ENCODE measurements around the gene DNAH12. TPM values are rescaled to one million over a fixed set of nuclear protein-coding genes. Genes with fewer than 3 reads are reported as not detected.

DNAH12 gene
- total RNA-seq, 1 donor from 2014 or later = 0.60 TPM

DNA sequence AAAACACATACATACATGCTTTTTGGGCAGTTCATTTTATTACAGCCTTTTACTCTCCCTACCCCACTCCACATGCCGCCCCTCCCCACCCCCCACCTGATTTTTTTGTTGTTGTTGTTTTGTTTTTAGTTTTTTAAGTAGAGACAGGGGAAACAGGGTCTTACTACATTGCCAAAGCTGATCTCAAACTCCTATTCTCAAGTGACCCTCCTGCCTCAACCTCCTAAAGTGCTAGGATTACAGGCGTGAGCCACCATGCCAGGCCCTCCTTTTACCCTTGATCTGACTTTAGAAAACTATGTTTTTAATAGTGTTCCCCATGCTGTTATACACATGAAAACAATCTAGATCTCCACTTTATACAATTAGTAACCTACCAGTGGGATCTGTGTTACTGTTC lies 26.7 kb upstream of the DNAH12 start:
- TF ChIP-seq, protein P1, sequence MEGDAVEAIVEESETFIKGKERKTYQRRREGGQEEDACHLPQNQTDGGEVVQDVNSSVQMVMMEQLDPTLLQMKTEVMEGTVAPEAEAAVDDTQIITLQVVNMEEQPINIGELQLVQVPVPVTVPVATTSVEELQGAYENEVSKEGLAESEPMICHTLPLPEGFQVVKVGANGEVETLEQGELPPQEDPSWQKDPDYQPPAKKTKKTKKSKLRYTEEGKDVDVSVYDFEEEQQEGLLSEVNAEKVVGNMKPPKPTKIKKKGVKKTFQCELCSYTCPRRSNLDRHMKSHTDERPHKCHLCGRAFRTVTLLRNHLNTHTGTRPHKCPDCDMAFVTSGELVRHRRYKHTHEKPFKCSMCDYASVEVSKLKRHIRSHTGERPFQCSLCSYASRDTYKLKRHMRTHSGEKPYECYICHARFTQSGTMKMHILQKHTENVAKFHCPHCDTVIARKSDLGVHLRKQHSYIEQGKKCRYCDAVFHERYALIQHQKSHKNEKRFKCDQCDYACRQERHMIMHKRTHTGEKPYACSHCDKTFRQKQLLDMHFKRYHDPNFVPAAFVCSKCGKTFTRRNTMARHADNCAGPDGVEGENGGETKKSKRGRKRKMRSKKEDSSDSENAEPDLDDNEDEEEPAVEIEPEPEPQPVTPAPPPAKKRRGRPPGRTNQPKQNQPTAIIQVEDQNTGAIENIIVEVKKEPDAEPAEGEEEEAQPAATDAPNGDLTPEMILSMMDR (IDR thresholded peaks at IDR 0.05; ENCODE audit: unreplicated experiment) = no peak
- no peak overlapping the region for H3K27ac Mint-ChIP-seq
- no peak for DNase-seq (ENCODE audit: low spot score in 2 of 2, unreplicated experiment in 2 of 2)
- H3K4me3 Mint-ChIP-seq = no peak overlapping the region
- no peaks in the 10 kb centered on the region for H3K9me3 Mint-ChIP-seq
- H3K4me1 Mint-ChIP-seq = peaks cover 4% of the 10 kb centered on the region
- H3K36me3 Mint-ChIP-seq = peaks cover 40% of the 10 kb centered on the region
- H3K27me3 Mint-ChIP-seq (ENCODE audit: low read depth) = no peaks in the 10 kb centered on the region

DNA sequence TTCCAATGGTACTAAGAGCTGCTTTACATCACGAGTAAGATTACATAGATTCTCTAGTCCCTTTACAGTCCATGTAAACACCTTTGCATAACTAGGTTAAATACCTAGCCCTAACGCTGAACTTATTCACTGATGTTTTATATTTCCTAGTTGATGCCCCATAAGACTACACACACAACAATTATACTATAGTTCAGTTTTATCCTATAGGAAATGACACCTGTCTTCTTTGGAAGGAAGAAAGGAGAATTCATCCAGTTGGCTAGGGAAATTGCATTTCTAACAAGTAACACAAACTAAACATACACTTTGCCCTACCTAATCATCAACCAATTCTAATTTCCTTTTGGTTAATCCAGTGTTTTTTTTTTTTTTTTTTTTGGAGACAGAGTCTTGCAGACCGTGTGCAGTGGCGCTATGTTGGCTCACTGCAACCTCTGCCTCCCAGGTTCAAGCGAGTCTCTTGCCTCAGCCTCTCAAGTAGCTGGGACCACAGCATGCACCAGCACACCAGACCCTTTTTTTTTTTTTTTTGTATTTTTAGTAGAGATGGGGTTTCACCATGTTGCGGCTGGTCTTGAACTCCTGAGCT lies 25.8 kb upstream of the DNAH12 start:
- no peaks in the 10 kb centered on the region for H3K9me3 Mint-ChIP-seq
- no peak overlapping the region for H3K4me3 Mint-ChIP-seq
- H3K36me3 Mint-ChIP-seq = peaks cover 33% of the 10 kb centered on the region
- TF ChIP-seq, protein P1 (IDR thresholded peaks at IDR 0.05; ENCODE audit: unreplicated experiment) = no peak
- peaks cover 4% of the 10 kb centered on the region for H3K4me1 Mint-ChIP-seq
- H3K27ac Mint-ChIP-seq = no peak overlapping the region
- H3K27me3 Mint-ChIP-seq (ENCODE audit: low read depth) = no peaks in the 10 kb centered on the region
- no peak for DNase-seq (ENCODE audit: low spot score in 2 of 2, unreplicated experiment in 2 of 2)

DNA sequence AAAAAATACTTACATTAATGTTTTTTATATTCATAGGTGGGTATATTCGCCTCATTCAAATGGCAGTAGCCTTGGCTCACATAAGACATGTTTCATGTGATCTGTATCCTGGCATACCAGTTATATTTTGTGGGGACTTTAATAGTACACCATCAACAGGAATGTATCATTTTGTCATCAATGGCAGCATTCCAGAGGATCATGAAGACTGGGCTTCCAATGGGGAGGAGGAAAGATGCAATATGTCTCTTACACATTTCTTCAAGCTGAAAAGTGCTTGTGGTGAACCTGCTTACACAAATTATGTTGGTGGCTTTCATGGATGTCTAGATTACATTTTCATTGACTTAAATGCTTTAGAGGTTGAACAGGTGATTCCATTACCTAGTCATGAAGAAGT lies 15.4 kb upstream of the DNAH12 start:
- TF ChIP-seq, protein P1 (IDR thresholded peaks at IDR 0.05; ENCODE audit: unreplicated experiment) = no peak
- no peak for DNase-seq (ENCODE audit: low spot score in 2 of 2, unreplicated experiment in 2 of 2)
- H3K4me3 Mint-ChIP-seq = no peak overlapping the region
- H3K36me3 Mint-ChIP-seq = peaks cover 6% of the 10 kb centered on the region
- no peak overlapping the region for H3K27ac Mint-ChIP-seq
- H3K27me3 Mint-ChIP-seq (ENCODE audit: low read depth) = no peaks in the 10 kb centered on the region
- peaks cover 29% of the 10 kb centered on the region for H3K4me1 Mint-ChIP-seq
- no peaks in the 10 kb centered on the region for H3K9me3 Mint-ChIP-seq

DNA sequence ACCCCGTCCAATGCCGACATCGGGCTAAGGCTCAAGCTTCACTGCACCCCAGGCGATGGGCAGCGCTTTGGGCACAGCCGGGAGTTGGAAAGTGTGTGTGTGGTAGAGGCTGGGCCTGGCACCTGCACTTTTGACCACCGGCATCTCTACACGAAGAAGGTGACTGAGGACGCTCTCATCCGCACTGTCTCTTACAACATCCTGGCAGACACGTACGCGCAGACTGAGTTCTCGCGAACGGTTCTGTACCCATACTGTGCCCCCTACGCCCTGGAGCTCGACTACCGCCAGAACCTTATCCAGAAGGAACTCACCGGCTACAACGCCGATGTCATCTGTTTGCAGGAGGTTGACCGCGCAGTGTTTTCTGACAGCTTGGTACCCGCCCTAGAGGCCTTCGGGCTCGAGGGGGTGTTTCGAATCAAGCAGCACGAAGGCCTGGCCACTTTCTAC lies 13.0 kb upstream of the DNAH12 start:
- H3K4me1 Mint-ChIP-seq = peaks cover 29% of the 10 kb centered on the region
- DNase-seq (ENCODE audit: low spot score in 2 of 2, unreplicated experiment in 2 of 2) = no peak
- no peaks in the 10 kb centered on the region for H3K27me3 Mint-ChIP-seq (ENCODE audit: low read depth)
- H3K36me3 Mint-ChIP-seq = peaks cover 3% of the 10 kb centered on the region
- TF ChIP-seq, protein P1 (IDR thresholded peaks at IDR 0.05; ENCODE audit: unreplicated experiment) = no peak
- peak overlapping the region; percentile 92 for H3K4me3 Mint-ChIP-seq
- H3K9me3 Mint-ChIP-seq = no peaks in the 10 kb centered on the region
- peak overlapping the region; percentile 99 for H3K27ac Mint-ChIP-seq

DNA sequence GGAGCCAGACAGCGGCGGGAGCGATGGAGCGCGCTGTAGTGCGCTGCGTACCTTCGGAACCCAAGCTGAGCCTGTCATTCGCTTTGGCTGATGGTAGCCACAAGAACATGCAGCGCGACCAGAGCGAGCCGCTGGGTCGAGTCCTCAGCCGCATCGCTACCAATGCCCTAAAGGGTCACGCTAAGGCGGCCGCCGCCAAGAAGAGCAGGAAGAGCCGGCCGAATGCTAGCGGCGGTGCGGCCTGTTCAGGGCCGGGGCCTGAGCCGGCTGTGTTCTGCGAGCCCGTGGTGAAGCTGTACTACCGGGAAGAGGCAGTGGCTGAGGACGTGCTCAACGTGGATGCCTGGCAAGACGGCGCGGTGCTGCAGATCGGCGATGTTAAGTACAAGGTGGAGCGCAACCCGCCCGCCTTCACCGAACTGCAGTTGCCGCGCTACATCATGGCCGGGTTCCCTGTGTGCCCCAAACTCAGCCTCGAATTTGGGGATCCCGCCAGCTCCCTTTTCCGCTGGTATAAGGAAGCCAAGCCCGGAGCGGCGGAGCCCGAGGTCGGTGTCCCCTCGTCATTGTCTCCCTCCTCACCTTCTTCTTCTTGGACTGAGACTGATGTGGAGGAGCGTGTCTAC lies 12.4 kb upstream of the DNAH12 start:
- peak in 1 of 2 experiments; percentile 55 for DNase-seq (ENCODE audit: low spot score in 2 of 2, unreplicated experiment in 2 of 2)
- H3K27me3 Mint-ChIP-seq (ENCODE audit: low read depth) = no peaks in the 10 kb centered on the region
- H3K9me3 Mint-ChIP-seq = no peaks in the 10 kb centered on the region
- H3K4me3 Mint-ChIP-seq = peak overlapping the region; percentile 92
- TF ChIP-seq, protein P1 (IDR thresholded peaks at IDR 0.05; ENCODE audit: unreplicated experiment) = no peak
- H3K27ac Mint-ChIP-seq = peak overlapping the region; percentile 99
- peaks cover 29% of the 10 kb centered on the region for H3K4me1 Mint-ChIP-seq
- peaks cover 3% of the 10 kb centered on the region for H3K36me3 Mint-ChIP-seq
